DMS53 treated with DMSO at 0.1 percent for 48 hours (cell line): ENCODE data around the gene SF3B1.

Source experiments
- DNase-seq: peaks from one replicate; lab custom pipeline; 2025; ENCODE audit not compliant: unreplicated experiment; lab: John Stamatoyannopoulos, UW

The SF3B1 gene

DNA sequence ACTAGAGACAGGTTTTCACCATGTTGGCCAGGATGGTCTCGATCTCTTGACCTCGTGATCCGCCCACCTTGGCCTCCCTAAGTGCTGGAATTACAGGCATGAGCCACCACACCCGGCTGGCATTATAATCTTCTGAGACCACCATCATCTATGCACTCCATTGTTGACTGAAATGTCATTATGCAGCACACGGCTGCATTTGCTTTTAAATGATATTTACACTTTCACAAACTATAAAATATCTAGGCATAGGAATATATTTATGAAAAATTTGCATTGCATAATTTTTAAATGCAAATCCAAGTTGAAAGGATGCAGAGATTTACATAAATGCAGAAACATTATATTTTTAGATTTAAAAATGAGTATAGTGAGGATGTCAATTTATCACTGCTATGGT, 94.2 kb downstream of the SF3B1 start:
- no peak for DNase-seq
